NCI-H748 (cell line): ENCODE results near the gene SLC66A3.
A peak's percentile ranks its signal among the peaks of the same experiment; 100 is the strongest.

Source experiments
- DNase-seq: peaks from one replicate; lab custom pipeline; 2025; ENCODE audit not compliant: unreplicated experiment; lab: John Stamatoyannopoulos, UW

The SLC66A3 gene

DNA sequence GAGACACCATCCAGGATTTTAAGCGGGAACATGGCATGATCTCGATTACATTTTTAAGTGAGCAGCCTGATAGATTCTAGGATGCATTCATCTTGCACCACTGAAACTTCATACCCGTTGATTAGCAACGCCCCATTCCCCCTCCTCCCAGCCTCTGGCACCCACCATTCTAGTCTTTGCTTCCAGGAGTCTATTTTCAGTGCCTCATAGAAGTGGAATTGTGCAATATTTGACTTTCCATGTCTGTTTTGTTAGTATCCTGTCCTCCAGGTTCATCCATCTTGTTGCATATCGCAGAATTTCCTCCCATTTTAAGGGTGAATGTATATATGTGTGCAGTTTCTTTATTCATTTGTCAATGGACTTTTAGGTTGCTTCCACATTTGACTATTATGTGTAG is 20.9 kb upstream of the SLC66A3 start:
- no peak for DNase-seq

GRCh38 chr2:11140492-11140891 is 14.8 kb upstream of the SLC66A3 start:
- no peak for DNase-seq

DNA sequence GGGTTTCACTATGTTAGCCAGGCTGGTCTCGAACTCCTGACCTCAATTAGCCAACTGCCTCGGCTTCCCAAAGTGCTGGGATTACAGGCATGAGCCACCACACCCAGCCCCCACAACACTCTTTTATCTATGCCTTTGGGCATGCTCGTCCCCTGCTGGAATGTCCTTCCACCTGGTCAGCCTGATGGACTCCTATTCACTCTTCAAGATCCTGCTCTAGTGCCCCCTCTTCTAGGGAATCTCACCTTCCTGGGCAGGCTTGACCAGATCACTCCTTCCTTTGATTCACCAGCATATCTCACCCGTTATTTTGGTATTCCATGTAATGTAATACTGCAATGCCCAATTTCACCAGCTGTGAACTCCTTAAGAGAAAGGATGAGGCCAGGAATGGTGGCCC is 13.9 kb upstream of the SLC66A3 start:
- DNase-seq: no peak

GRCh38 chr2:11142330-11142729 is 12.9 kb upstream of the SLC66A3 start:
- DNase-seq: no peak

GRCh38 chr2:11142987-11143386 is 12.3 kb upstream of the SLC66A3 start:
- no peak for DNase-seq

DNA sequence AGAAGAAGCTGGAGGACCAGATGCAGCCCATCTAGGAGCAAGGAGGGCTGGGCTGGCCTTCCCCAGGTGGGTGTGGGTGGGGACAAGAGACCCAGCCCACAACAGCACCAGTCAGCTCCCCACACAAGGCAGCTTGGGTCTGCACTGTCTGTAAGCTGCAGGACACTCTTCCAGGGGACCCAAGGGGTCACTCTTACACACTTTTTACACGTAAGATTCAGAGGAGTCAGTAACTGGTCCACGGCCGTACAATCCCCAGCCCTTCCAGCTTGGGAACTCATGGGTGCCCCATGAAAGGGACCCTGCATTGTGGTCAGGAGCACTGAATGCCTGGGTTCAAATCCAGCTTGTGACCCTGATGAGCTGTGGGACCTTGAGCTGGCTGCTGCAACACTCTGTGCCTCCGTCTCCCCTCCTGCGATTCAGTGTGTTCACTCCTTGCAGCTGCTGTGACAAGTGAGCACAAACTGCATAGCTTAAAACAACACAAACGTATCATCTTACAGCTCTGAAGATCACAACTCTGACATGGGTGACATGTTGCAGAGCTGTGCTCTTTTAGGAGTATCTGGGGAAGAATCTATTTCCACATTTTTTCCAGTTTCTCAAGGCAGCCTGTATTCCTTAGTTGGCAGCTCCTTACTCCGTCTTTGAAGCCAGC is 11.1 kb upstream of the SLC66A3 start:
- no peak for DNase-seq

DNA sequence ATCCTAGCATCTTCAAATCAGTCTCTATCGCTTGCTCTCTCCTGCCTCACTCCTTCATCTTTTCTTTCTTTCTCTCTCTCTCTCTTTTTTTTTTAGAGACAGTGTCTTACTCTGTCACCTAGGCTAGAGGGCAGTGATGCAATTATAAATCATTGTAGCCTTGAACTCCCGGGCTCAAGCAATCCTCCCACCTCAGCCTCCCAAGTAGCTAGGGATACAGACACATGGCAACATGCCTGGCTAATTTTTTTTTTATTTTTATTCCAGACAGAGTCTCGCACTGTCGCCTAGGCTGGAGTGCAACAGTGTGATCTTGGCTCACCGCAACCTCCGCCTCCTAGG is 10.6 kb upstream of the SLC66A3 start:
- no peak for DNase-seq

DNA sequence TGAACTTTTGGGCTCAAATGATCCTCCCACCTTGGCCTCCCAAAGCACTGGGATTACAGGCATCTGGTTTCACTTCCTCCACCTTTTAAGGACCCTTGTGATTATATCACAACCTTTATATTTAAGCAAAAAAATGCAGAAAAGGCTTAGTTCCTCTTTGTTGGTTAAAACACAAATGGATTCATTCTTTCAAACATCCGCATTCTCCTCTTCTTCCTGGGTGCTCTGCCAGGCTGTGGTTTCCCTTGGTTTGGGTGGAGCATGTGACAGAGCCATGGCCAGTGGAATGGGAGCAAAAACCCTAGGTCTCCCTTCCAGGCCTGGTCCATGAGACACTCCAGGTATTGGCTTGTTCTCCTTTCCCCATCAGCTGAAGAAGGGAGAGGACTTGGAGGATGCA is 9.9 kb upstream of the SLC66A3 start:
- DNase-seq: no peak

DNA sequence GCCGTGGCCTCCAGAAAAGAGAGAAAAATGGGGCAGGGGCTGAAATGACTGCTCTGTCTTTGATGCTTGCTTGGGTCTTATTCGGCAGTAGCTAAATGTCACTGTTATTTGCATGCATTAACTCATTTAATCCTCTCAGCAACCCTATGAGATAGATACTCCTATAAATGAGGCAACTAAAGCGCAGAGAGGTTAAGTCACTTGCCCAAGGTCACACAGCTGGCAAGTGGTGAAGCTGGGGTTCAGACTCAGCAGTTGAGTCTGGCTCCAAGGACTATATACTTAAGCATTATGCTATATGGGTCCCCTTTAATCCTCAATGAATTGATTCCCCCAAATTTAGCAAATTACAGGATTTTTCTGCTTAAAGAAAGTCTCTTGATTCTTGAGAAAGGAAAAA is 9.2 kb upstream of the SLC66A3 start:
- DNase-seq: no peak

GRCh38 chr2:11147263-11147662 is 8.0 kb upstream of the SLC66A3 start:
- no peak for DNase-seq

DNA sequence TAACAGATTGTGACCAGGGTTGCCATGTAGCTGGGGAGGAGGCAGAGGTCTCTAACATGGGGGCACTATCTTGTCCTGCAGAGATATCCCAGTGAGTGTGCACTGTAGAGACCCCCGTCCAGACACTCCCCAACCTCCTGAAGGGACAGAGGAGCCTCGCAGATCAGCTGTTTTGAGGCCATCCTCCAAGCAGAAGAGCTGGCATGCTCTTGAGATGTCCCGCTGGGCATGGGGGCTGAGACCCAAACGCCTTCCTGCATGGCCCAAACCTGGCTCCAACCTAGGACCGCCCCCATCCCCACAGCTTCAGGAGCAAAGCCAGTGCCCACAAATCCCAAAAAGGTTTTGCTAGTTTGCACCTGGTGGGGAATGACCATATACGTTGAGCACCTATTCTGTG is 2.7 kb upstream of the SLC66A3 start:
- DNase-seq: no peak

DNA sequence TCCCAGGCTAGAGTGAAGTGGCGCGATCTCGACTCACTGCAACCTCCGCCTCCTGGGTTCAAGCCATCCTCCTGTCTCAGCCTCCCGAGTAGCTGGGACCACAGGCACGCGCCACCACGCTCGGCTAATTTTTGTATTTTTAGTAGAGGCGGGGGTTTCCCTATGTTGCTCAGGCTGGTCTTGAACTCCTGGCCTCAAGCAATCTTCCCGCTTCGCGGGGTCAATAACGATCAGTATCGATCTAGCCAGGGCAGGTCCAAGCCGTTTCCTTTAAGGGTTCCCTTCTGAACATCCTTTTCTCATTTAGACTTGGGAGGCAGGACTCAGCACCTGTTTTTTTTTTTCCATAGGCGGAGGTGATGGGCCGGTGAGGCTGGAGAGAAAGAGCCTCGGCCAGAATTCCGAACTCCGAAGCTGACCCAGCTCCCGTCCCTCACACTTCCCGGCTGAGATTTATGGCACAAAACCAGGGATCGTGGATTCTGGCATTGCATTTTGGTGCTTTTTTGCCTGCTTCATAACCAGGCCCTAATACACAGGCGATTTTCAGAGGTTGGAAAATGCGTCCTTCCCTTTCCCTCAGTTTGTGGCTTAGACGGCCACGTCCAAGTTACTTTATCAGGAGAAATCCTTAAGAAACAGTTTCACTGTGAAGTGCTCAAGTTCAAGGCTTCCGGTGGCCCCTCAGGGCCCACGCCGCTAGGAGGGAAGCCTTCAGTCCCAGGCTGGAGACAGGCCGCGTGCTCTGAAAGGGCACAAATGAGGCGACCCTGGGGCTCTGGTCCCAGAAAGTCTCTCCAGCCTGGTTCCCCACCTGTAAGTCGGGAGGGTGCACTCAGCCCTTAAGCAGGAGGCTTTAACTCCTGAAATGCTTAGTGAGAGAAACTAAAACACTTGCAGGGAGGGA is 998 bp upstream of the SLC66A3 start:
- DNase-seq: no peak

GRCh38 chr2:11154923-11155380 is 315 bp upstream of the SLC66A3 start:
- DNase-seq: peak; percentile 94

DNA sequence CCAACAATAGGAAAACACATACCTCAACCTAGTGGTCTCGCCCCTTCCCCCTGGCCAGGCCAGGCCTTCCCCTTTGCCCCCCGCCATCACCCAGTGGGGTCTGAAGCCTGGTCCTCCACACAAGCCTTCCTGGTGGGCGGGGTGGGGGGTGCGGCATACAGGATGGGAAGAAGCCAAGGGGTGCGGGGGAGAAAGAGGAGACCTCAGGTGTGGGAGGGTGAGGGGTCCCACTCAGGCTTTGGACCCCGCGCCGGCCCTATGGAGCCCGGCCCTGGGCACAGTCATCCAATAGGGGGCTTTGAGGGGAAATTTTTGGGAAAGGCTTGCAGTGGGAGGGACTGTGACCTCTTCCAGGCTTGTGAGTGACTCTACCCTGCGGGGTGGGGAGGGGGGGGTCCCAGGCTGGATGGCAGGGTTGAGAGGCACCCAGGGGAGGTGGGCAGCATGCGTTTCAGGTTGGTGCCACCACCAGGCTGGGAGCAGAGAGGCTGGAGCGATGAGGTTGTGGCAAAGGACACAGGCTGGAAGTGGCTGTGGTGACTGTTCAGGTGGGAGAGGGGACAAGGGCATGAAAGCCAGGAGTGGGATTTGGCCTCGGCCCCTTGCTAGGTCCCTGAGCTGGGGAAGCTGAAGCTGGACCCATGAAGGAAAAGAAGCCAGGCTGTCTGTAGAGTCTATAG is 1.3 kb downstream of the SLC66A3 start:
- no peak for DNase-seq

- DNase-seq: no peak
These were observed 2.0 kb downstream of the SLC66A3 start for GRCh38 chr2:11157296-11157695.

DNA sequence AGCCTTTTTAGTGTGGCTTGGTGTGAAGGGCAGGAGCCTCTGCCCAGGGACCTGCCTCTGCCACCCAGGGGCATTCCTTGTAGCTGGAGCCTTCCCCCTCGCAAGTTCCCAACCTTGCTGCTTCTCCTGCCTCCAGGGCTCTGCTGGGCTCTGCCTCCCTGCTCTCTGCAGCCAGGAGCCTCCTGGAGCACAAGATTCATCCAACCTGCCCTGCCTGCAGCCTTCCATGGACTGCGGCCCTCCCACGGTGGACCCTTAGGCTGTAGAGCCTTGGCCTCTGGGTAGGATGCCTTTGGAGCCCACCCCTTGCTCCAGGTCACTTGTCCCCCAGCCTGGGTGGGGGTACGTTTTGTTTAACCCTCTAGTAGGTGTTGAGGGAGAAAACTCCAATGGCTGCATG is 2.5 kb downstream of the SLC66A3 start:
- no peak for DNase-seq

DNA sequence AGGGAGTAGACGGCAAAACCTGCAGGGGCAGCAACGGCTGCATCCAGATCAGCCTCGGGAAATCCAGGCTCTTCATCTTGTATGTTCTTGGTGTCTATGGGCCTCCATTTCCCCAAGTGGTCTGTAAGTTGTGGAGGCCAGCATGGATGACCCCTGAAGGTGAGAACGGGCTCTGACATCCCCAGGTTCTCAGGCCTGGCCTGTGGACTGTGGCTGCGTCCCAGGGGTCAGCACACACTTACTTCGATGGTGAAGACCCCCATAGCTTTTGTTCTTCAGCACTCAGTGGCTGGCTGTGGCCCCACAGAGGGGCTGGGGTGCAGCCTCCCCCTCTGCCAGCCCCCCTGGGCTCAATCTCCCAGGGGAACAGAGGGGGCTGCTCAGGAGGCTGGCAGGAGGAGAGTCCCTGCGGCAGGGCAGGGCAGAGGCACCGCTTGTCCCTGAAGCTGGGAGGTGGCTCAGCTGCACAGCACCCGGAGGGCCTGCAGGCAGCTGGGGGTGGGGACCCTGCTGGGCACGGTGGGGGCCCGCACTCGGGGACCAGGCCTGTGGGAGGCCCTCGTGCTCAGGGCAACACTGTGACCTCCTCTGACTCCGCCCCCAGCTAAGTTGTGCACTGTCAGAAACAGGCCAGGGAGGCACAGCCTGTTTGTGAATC is 3.8 kb downstream of the SLC66A3 start:
- DNase-seq: no peak

DNA sequence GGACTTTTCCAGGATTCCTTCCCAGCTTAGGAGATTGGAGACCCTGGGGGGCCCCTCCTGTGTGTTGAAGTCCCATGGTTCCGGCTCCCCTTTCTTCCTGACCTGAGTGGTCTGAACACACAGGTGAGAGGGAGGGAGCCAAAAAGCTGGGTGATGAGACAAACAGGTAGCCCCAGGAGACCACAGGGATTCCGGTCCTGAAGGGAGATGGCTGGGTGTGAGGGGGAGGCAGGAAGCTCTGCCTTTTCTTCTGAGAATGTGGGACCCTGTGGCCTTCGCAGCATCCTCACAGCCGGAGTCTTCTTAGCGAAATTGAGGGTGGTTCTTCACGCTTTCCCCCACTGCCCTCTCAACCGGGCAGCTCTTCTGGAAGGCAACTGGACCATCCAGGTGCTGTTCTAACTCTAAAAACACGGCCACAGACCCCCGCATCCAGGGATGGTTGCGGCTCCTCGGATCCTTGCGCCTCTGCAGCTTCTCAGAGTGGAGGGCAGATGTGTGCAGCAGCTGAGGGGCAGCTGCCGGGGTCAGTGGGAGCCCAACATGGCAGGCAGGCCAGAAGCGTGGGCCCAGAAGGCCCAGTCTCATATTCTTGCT is 4.4 kb downstream of the SLC66A3 start:
- no peak for DNase-seq

GRCh38 chr2:11160256-11160655 is 5.0 kb downstream of the SLC66A3 start:
- no peak for DNase-seq

- no peak for DNase-seq
These were observed 5.6 kb downstream of the SLC66A3 start for GRCh38 chr2:11160731-11161455.
